Ammon's horn (tissue), 1 donor: ENCODE results near the gene SIPA1L3.
A peak's percentile ranks its signal among the peaks of the same experiment; 100 is the strongest.

Experiments
- DNase-seq: peaks from one replicate; pipeline ENCODE4 v3.0.0-alpha.2; 2016; ENCODE audit warnings: low spot score

Gene SIPA1L3

GRCh38 chr19:37975596-37976515 lies 68.8 kb downstream of the SIPA1L3 start:
- DNase-seq: no peak

GRCh38 chr19:37977391-37977790 lies 70.4 kb downstream of the SIPA1L3 start:
- no peak for DNase-seq

- peak; percentile 66 for DNase-seq
These were observed 71.0 kb downstream of the SIPA1L3 start for GRCh38 chr19:37977992-37978391.

- DNase-seq: no peak
These were observed 72.6 kb downstream of the SIPA1L3 start for GRCh38 chr19:37979547-37980082.

GRCh38 chr19:37980419-37981170 lies 73.6 kb downstream of the SIPA1L3 start:
- peak; percentile 41 for DNase-seq

GRCh38 chr19:37981785-37982475 lies 74.9 kb downstream of the SIPA1L3 start:
- DNase-seq: no peak

GRCh38 chr19:37982655-37983054 lies 75.6 kb downstream of the SIPA1L3 start:
- no peak for DNase-seq

GRCh38 chr19:37983153-37983552 lies 76.1 kb downstream of the SIPA1L3 start:
- DNase-seq: no peak

- peak; percentile 70 for DNase-seq
These were observed 76.9 kb downstream of the SIPA1L3 start for GRCh38 chr19:37983916-37984315.

- no peak for DNase-seq
These were observed 79.2 kb downstream of the SIPA1L3 start for GRCh38 chr19:37986048-37986750.

GRCh38 chr19:37987356-37988332 lies 80.6 kb downstream of the SIPA1L3 start:
- DNase-seq: no peak

GRCh38 chr19:37988758-37989635 lies 82.0 kb downstream of the SIPA1L3 start:
- no peak for DNase-seq

- no peak for DNase-seq
These were observed 82.8 kb downstream of the SIPA1L3 start for GRCh38 chr19:37989855-37990254.

- DNase-seq: no peak
These were observed 83.4 kb downstream of the SIPA1L3 start for GRCh38 chr19:37990362-37990761.

GRCh38 chr19:37991176-37991835 lies 84.3 kb downstream of the SIPA1L3 start:
- DNase-seq: no peak

- no peak for DNase-seq
These were observed 84.8 kb downstream of the SIPA1L3 start for GRCh38 chr19:37991841-37992248.

GRCh38 chr19:37992761-37993160 lies 85.8 kb downstream of the SIPA1L3 start:
- no peak for DNase-seq

GRCh38 chr19:37994823-37995130 lies 87.8 kb downstream of the SIPA1L3 start:
- no peak for DNase-seq

- DNase-seq: no peak
These were observed 88.3 kb downstream of the SIPA1L3 start for GRCh38 chr19:37995346-37995745.
